ENCODE results near the gene PHF14. TPM values are rescaled to one million over a fixed set of nuclear protein-coding genes. Genes with fewer than 3 reads are reported as not detected.

The PHF14 gene
- total and polyA plus RNA-seq, 12 donors = 8.0 to 54.5 (median 30.6) TPM

DNA sequence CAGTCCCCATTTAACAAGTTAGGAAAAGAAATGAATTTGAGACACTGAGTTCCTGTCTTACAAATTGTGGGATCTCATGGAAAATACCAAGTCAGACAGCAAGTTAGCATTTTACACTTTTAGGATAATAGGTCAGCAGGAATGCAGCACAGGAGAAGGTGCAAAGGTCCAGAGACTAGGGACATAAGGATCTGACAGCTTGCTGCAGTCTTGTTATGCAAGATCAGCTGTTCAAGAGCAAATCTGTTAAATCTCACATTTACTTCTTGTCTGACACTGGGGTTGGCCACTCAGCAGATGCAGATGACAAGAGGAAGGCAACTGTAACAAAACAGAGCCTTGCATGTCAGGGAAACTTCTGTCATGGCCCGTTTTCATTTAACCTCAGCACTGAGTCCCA, 239.6 kb downstream of the PHF14 start:
- intact Hi-C loops (cut with DNase I) = no loop called here
- no peak for TF ChIP-seq POLR2A (IDR thresholded peaks at IDR 0.05)
- TF ChIP-seq, protein P1, sequence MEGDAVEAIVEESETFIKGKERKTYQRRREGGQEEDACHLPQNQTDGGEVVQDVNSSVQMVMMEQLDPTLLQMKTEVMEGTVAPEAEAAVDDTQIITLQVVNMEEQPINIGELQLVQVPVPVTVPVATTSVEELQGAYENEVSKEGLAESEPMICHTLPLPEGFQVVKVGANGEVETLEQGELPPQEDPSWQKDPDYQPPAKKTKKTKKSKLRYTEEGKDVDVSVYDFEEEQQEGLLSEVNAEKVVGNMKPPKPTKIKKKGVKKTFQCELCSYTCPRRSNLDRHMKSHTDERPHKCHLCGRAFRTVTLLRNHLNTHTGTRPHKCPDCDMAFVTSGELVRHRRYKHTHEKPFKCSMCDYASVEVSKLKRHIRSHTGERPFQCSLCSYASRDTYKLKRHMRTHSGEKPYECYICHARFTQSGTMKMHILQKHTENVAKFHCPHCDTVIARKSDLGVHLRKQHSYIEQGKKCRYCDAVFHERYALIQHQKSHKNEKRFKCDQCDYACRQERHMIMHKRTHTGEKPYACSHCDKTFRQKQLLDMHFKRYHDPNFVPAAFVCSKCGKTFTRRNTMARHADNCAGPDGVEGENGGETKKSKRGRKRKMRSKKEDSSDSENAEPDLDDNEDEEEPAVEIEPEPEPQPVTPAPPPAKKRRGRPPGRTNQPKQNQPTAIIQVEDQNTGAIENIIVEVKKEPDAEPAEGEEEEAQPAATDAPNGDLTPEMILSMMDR (IDR thresholded peaks at IDR 0.05) = no peak
- no peak for DNase-seq
- Histone ChIP-seq H3K27me3 (no peaks in the 10 kb centered on the region), H3K4me3 (no peak overlapping the region), H3K4me1 (replicated peaks in 1 of 2) (peaks cover 0 to 4% of the 10 kb centered on the region in 2 donors), H3K36me3 (replicated peaks in 1 of 2) (no peaks in the 10 kb centered on the region), H3K27ac (no peak overlapping the region), H3K9me3 (replicated peaks in 1 of 3) (no peaks in the 10 kb centered on the region)
- WGBS, 4 donors = 25 to 54% (median 42%) methylated on average over 1 of the region's 1 CpG

DNA sequence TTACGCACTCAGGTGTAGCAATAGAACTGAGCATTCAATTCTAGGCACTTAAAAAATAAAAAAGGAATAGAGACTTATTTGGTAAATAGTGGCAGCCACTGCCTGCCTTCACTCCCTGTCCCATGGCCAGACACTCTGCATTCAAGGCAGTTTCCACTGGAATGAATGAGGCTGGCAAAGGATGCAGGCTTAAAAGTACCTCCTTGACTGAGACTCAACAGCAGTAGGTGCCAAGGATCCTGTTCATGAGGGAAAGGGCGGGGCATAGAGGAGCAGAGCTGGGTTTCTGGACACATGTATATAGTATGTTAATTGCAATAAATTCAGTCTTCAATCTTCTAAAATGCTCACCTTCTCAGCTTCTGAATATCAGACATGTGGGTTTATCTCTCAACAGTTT, 242.6 kb downstream of the PHF14 start:
- no peaks in the 10 kb centered on the region for H3K9me3 ChIP-seq (replicated peaks in 1 of 3)
- H3K27ac ChIP-seq = no peak overlapping the region
- 95 to 100% (median 96%) methylated on average over 2 of the region's 2 CpGs for WGBS, 4 donors
- no peaks in the 10 kb centered on the region for H3K27me3 ChIP-seq
- peaks cover 0 to 4% of the 10 kb centered on the region in 2 donors for H3K4me1 ChIP-seq (replicated peaks in 1 of 2)
- no peak overlapping the region for H3K4me3 ChIP-seq
- TF ChIP-seq, protein P1 (IDR thresholded peaks at IDR 0.05) = no peak
- no peak for TF ChIP-seq POLR2A (IDR thresholded peaks at IDR 0.05)
- DNase-seq = no peak
- H3K36me3 ChIP-seq (replicated peaks in 1 of 2) = no peaks in the 10 kb centered on the region
- intact Hi-C loops (cut with DNase I) = no loop called here

DNA sequence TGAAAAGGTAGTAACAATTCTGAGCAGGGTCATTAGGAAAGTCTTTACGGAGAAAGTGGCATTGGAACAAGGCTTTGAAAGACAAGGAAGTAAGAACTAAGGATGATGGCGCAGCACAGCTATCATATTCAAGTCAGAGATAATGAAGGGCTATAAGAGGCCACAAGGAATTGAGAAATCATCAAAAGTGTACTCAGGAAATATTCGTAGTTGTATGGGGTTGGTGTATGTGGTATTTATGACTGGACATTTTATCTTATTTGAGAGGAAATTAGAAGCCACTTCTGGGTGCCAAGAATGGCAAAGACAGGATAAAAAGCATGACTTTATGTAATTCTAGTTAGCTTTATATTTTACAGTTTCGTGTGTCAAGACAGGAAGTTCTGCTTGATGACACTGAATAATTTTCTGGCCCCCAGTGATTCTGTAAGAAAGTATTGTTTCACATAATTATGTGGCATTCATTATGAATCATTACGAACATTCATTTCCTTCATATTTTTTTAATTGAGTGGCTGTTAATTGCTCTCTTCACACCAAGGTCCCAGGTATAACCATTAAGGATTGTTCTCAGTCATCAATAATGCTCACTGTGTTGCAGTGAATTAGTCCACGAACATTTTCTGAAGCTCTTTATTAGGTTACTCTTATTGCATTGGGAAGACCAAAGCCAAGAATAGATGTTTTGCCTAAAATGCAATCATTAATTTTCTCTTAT, 244.3 kb downstream of the PHF14 start:
- no peaks in the 10 kb centered on the region for H3K9me3 ChIP-seq (replicated peaks in 1 of 3)
- DNase-seq = no peak
- H3K4me3 ChIP-seq = no peak overlapping the region
- no peak for TF ChIP-seq POLR2A (IDR thresholded peaks at IDR 0.05)
- TF ChIP-seq, protein P1 (IDR thresholded peaks at IDR 0.05) = no peak
- no peaks in the 10 kb centered on the region for H3K36me3 ChIP-seq (replicated peaks in 1 of 2)
- intact Hi-C loops (cut with DNase I) = no loop called here
- H3K27me3 ChIP-seq = no peaks in the 10 kb centered on the region
- 69 to 78% (median 75%) methylated on average over 6 of the region's 6 CpGs for WGBS, 4 donors
- H3K4me1 ChIP-seq (replicated peaks in 1 of 2) = no peaks in the 10 kb centered on the region
- H3K27ac ChIP-seq = no peak overlapping the region

All from adrenal gland (tissue), 12 donors.